ENCODE results near the gene CKB.

The CKB gene

GRCh38 chr14:103555559-103556337 lies 33.1 kb upstream of the CKB start:
- DNase-seq (ENCODE audit: low read depth), result no peak
- no peak overlapping the region for H3K4me3 ChIP-seq (ENCODE audit: low read depth, low read length)
- no peak for TF ChIP-seq CTCF (IDR thresholded peaks at IDR 0.05; ENCODE audit: low read depth, low read length, missing control alignments)
- in situ Hi-C loops (cut with HindIII; ENCODE audit: low sequenced_read_pairs), result no loop called here

- TF ChIP-seq CTCF (IDR thresholded peaks at IDR 0.05; ENCODE audit: low read depth, low read length, missing control alignments), result no peak
- DNase-seq (ENCODE audit: low read depth), result no peak
- no peak overlapping the region for H3K4me3 ChIP-seq (ENCODE audit: low read depth, low read length)
- in situ Hi-C loops (cut with HindIII; ENCODE audit: low sequenced_read_pairs), result no loop called here
These were observed 30.2 kb upstream of the CKB start for GRCh38 chr14:103552846-103553210.

GRCh38 chr14:103552011-103552845 lies 29.6 kb upstream of the CKB start:
- peak; percentile 23 for DNase-seq (ENCODE audit: low read depth)
- no peak for TF ChIP-seq CTCF (IDR thresholded peaks at IDR 0.05; ENCODE audit: low read depth, low read length, missing control alignments)
- in situ Hi-C loops (cut with HindIII; ENCODE audit: low sequenced_read_pairs), result no loop called here
- H3K4me3 ChIP-seq (ENCODE audit: low read depth, low read length), result no peak overlapping the region

- no peak for TF ChIP-seq CTCF (IDR thresholded peaks at IDR 0.05; ENCODE audit: low read depth, low read length, missing control alignments)
- in situ Hi-C loops (cut with HindIII; ENCODE audit: low sequenced_read_pairs), result no loop called here
- H3K4me3 ChIP-seq (ENCODE audit: low read depth, low read length), result no peak overlapping the region
- DNase-seq (ENCODE audit: low read depth), result no peak
These were observed 28.7 kb upstream of the CKB start for GRCh38 chr14:103551338-103551762.

GRCh38 chr14:103550451-103551337 lies 28.1 kb upstream of the CKB start:
- DNase-seq (ENCODE audit: low read depth), result no peak
- no peak for TF ChIP-seq CTCF (IDR thresholded peaks at IDR 0.05; ENCODE audit: low read depth, low read length, missing control alignments)
- no peak overlapping the region for H3K4me3 ChIP-seq (ENCODE audit: low read depth, low read length)
- in situ Hi-C loops (cut with HindIII; ENCODE audit: low sequenced_read_pairs), result no loop called here
